VCaP (cell line): ENCODE measurements around the gene SOBP.

Experiments used
- H3K27ac ChIP-seq: fragments of 450-650 bp; 2 replicates; pipeline ENCODE4 v1.5.1; 2017
- CTCF ChIP-seq: fragments of 450-650 bp; conservative IDR thresholded peaks from 2 replicates; pipeline ENCODE4 v1.5.1; 2017; ENCODE audit warnings: mild to moderate bottlenecking, moderate library complexity

SOBP gene

GRCh38 chr6:107648983-107649382, 159.1 kb downstream of the SOBP start:
- no peak for TF ChIP-seq CTCF
- no peak overlapping the region for H3K27ac ChIP-seq

GRCh38 chr6:107652526-107653182, 162.7 kb downstream of the SOBP start:
- H3K27ac ChIP-seq, result peak overlapping the region; percentile 43
- no peak for TF ChIP-seq CTCF

- no peak for TF ChIP-seq CTCF
- peak overlapping the region; percentile 43 for H3K27ac ChIP-seq
Observed at GRCh38 chr6:107653183-107653580, 163.3 kb downstream of the SOBP start.

GRCh38 chr6:107653861-107654394, 164.0 kb downstream of the SOBP start:
- peak overlapping the region; percentile 43; the same call in 1 of the 2 replicates for H3K27ac ChIP-seq

GRCh38 chr6:107654764-107655163, 164.8 kb downstream of the SOBP start:
- no peak for TF ChIP-seq CTCF
- no peak overlapping the region; the same call in 1 of the 2 replicates for H3K27ac ChIP-seq

More at GRCh38 chr6:107653861-107654394, 164.0 kb downstream of the SOBP start:
- no peak for TF ChIP-seq CTCF

GRCh38 chr6:107655245-107655644, 165.3 kb downstream of the SOBP start:
- H3K27ac ChIP-seq, result no peak overlapping the region

GRCh38 chr6:107655864-107656263, 165.9 kb downstream of the SOBP start:
- H3K27ac ChIP-seq, result no peak overlapping the region
- TF ChIP-seq CTCF, result no peak

More at GRCh38 chr6:107655245-107655644, 165.3 kb downstream of the SOBP start:
- TF ChIP-seq CTCF, result peak; percentile 70
